Measurements from ENCODE around the gene INHBC.
"Not testable (repeated sequence)": the region's sequence is repeated elsewhere in the genome, so short reads cannot be mapped to it uniquely, and the experiment has no call there.

The INHBC gene

DNA sequence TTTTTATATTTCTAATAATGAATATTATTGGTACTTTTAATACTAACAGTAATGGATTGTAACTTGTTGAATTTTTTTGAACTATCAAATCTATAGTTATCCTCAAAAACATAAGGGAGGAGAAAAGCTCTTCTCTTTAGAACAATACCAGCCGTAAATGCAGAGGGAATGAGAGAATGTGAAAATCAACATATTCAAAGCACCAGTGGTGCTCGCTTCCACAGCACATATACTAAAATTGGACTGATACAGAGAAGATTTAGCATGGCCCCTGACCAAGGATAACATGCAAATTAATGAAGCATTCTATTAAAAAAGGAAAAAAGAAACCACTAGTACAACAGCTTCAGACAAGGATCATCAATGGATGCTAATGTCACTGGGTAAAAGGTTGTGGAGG is 19.5 kb upstream of the INHBC start:
- TF ChIP-seq, protein P1, sequence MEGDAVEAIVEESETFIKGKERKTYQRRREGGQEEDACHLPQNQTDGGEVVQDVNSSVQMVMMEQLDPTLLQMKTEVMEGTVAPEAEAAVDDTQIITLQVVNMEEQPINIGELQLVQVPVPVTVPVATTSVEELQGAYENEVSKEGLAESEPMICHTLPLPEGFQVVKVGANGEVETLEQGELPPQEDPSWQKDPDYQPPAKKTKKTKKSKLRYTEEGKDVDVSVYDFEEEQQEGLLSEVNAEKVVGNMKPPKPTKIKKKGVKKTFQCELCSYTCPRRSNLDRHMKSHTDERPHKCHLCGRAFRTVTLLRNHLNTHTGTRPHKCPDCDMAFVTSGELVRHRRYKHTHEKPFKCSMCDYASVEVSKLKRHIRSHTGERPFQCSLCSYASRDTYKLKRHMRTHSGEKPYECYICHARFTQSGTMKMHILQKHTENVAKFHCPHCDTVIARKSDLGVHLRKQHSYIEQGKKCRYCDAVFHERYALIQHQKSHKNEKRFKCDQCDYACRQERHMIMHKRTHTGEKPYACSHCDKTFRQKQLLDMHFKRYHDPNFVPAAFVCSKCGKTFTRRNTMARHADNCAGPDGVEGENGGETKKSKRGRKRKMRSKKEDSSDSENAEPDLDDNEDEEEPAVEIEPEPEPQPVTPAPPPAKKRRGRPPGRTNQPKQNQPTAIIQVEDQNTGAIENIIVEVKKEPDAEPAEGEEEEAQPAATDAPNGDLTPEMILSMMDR (conservative IDR thresholded peaks at IDR 0.05; ENCODE audit: low read length), result no peak
- DNase-seq (ENCODE audit: low read depth), result no peak

DNA sequence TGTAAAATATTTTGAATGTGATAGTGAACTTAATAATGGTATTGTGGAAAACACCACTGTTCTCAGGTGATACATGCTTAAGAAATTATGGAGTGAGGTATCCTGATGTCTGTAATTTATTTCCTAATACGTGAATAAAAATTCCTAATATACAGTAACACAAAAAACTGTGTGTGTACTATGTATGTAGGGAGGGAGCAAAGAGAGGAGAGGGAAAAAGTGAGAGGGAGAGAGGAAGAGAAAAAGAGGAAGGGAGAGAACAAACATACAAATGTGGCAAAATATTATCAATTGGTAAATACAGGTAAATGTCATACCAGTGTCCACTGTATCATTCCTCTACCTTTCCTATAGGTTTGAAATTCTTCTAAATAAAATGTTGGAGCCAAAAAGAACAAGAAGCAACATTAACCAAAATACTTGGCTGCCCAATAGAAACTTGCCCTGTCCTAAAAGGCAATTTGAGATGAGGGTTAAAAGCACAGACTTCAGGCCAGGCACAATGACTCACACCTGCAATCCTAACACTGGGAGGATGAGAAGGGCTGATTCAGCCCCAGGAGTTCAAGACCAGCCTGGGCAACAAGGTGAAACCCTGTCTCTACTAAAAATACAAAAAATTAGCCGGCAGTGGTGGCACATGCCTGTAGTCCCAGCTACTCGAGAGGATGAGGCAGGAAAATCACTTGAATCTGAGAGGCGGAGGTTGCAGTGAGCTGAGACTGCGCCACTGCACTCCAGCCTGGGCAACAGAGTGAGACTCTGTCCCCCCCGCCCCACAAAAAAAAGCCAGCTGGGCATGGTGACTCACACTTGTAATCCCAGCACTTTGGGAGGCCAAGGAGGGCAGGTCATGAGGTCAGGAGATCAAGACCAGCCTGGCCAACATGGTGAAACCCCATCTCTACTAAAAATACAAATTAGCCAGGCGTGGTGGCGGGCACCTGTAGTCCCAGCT is 18.3 kb upstream of the INHBC start:
- H3K4me3 ChIP-seq (ENCODE audit: low read length), result no peak overlapping the region

More for the DNA sequence above, 19.5 kb upstream of the INHBC start:
- H3K4me3 ChIP-seq (ENCODE audit: low read length), result no peak overlapping the region

DNA sequence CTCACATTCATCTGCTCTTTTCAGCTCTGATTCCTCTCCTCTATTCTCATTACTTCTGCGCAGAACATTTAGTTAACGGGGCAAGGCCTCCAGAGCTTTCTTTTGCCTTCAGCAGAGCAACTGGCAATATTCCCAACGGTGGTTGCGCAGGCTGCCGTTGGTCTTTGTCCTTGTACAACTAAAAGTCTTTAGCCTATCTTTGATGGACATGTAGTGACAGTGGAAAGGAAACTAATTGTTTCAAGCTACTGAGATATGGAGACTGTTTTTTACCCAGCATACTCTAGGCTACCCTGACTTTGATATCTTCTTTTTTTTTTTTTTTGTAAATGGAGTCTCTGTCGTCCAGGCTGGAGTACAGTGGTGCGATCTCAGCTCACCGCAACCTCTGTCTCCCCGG is 16.3 kb upstream of the INHBC start:
- TF ChIP-seq, protein P1 (conservative IDR thresholded peaks at IDR 0.05; ENCODE audit: low read length), result no peak
- H3K4me3 ChIP-seq (ENCODE audit: low read length), result no peak overlapping the region
- DNase-seq (ENCODE audit: low read depth), result no peak

More for the DNA sequence above, 18.3 kb upstream of the INHBC start:
- TF ChIP-seq, protein P1 (conservative IDR thresholded peaks at IDR 0.05; ENCODE audit: low read length), result no peak
- DNase-seq (ENCODE audit: low read depth), result peak; percentile 5

DNA sequence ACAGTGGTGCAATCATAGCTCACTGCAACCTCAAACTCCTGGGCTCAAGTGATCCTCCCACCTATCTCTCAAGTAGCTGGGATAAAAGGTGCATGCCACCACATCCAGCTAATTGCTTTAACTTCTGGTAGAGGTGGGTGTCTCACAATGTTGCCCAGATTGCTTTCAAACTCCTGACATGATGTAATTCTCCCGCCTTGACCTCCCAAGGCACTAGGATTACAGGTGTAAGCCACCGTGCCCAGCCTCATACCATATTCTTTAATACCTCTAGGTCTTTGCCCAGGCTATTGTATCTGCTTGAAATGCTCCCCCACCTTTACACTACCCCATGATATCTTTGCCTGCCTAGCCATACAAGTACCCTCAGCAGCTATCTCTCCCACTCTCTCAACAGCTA is 15.1 kb upstream of the INHBC start:
- no peak for DNase-seq (ENCODE audit: low read depth)
- H3K4me3 ChIP-seq (ENCODE audit: low read length), result no peak overlapping the region
- TF ChIP-seq, protein P1 (conservative IDR thresholded peaks at IDR 0.05; ENCODE audit: low read length), result no peak

DNA sequence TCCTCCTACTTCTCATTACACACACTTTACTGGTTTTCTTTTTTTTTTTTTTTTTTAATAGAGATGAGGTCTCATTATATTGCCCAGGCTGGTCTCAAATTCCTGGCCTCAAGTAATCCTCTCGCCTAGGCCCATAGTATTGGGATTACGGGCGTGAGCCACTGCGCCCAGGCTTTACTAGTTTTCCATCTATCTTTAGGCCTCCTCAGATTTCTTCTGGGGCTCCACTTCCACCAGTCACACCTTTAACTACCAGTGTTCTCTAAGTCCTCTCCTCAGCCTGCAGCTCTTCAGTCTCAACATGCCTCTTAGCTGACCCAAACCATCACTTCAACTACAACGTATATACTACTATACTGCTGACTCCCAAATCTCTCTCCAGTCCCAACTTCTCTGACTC is 14.1 kb upstream of the INHBC start:
- TF ChIP-seq, protein P1 (conservative IDR thresholded peaks at IDR 0.05; ENCODE audit: low read length), result no peak
- no peak for DNase-seq (ENCODE audit: low read depth)
- H3K4me3 ChIP-seq (ENCODE audit: low read length), result no peak overlapping the region

DNA sequence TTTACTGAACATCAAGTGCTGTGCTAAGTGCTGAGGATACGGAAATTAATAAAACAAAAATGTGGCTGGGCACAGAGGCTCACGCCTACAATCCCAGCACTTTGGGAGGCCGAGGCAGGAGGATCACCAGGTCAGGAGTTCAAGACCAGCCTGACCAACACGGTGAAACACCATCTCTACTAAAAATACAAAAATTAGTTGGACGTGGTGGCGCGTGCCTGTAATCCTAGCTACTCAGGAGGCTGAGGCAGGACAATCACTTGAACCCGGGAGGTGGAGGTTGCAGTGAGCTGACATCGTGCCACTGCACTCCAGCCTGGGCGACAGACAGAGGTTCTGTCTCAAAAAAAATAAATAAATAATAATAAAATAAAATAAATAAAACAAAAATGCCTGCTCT is 7.6 kb upstream of the INHBC start:
- not testable (repeated sequence) for DNase-seq (ENCODE audit: low read depth); H3K4me3 ChIP-seq (ENCODE audit: low read length)

DNA sequence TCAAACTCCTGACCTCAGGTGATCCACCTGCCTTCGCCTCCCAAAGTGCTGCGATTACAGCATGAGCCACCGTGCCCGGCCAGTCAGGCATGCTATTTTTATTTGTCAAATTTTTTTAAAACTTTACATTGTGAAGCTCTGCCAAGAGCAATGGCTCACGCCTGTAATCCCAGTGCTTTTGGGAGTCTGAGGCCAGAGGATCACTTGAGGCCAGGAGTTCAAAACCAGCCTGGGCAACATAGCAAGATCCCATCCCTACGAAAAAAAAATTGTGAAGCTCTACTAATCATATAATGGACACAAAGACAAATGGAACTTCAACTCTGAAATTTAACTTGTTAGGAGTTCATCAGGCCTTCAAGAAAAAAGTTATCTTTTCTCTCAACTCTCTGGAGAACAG is 5.6 kb upstream of the INHBC start:
- no peak overlapping the region for H3K4me3 ChIP-seq (ENCODE audit: low read length)
- no peak for DNase-seq (ENCODE audit: low read depth)
- TF ChIP-seq, protein P1 (conservative IDR thresholded peaks at IDR 0.05; ENCODE audit: low read length), result no peak

Data from AG10803 (cell line).